GM12878 (cell line): ENCODE measurements around the gene COX6B1. TPM values are rescaled to one million over a fixed set of nuclear protein-coding genes. Genes with fewer than 3 reads are reported as not detected.
A peak's percentile ranks its signal among the peaks of the same experiment; 100 is the strongest.

ENCODE experiments used
- CREM ChIP-seq: IDR thresholded peaks from 2 replicates; pipeline ENCODE4 v1.6.1; 2014; ENCODE audit warnings: antibody characterized with exemption, low read depth
- E2F4 ChIP-seq: IDR thresholded peaks from 2 replicates; pipeline ENCODE4 v1.6.1; 2012; ENCODE audit warnings: low read depth, low read length, improper control_type of control experiment
- LARP7 ChIP-seq: fragments of 450-650 bp; IDR thresholded peaks from 2 replicates; pipeline ENCODE4 v1.6.1; 2017; ENCODE audit warnings: mild to moderate bottlenecking
- MEF2A ChIP-seq: IDR thresholded peaks from 2 replicates; pipeline ENCODE4 v1.6.1; 2011; ENCODE audit warnings: low read depth, mild to moderate bottlenecking, low read length, moderate library complexity; ENCODE audit not compliant: insufficient read depth
- MXI1 ChIP-seq: fragments of 150-350 bp; IDR thresholded peaks from 2 replicates; pipeline ENCODE4 v1.6.1; 2011; ENCODE audit warnings: low read depth, mild to moderate bottlenecking, inconsistent platforms, low read length, improper control_type of control experiment
- NBN ChIP-seq: fragments of 450-650 bp; IDR thresholded peaks from 2 replicates; pipeline ENCODE4 v1.6.1; 2016
- NFYA ChIP-seq: IDR thresholded peaks from 2 replicates; pipeline ENCODE4 v1.6.1; 2011; ENCODE audit warnings: low read depth, mild to moderate bottlenecking, low read length, improper control_type of control experiment, borderline replicate concordance
- POLR2AphosphoS2 ChIP-seq: IDR thresholded peaks from 2 replicates; pipeline ENCODE4 v1.6.1; 2011; ENCODE audit warnings: low read depth, mild to moderate bottlenecking, low read length, improper control_type of control experiment, moderate library complexity
- POLR2AphosphoS5 ChIP-seq: IDR thresholded peaks from 2 replicates; pipeline ENCODE4 v1.6.1; 2011; ENCODE audit warnings: mild to moderate bottlenecking, low read length, inconsistent platforms
- RB1 ChIP-seq: fragments of 450-650 bp; formaldehyde crosslinking; IDR thresholded peaks from 2 replicates; pipeline ENCODE4 v1.6.1; 2017; ENCODE audit warnings: mild to moderate bottlenecking, borderline replicate concordance
- TAF1 ChIP-seq: IDR thresholded peaks from 2 replicates; pipeline ENCODE4 v1.6.1; 2011; ENCODE audit warnings: mild to moderate bottlenecking, low read depth, low read length, borderline replicate concordance
- polyA plus RNA-seq, 11 experiments: library from polyadenylated mRNA; depleted of rRNA in 4 of 11; unstranded in 6 of 11; stranded (reverse) in 5 of 11; fragments of >200 nt; fragmentation: Nextera tagmentation in 4 of 11; fragmentation: Illumina TruSeq in 1 of 11; extraction: Ambion mirVana in 4 of 11; extraction: Trizol in 1 of 11; gene quantifications; 1 replicate in 1 of 11; 2 replicates in 10 of 11; pipeline versions ENCODE4 v1.2.1 to v1.2.3, GENCODE V29; 2011 to 2016; ENCODE audit warnings: inconsistent platforms in 2 of 11, missing spikeins in 2 of 11, low read depth in 1 of 11
- total RNA-seq, 4 experiments: library from RNA; depleted of rRNA in 3 of 4; stranded (reverse); fragments of >200 nt in 3 of 4; fragmentation: Illumina TruSeq in 1 of 4; extraction: Trizol in 1 of 4; gene quantifications; 2 replicates each; pipeline versions ENCODE4 v1.2.1 to v1.2.3, GENCODE V29; 2013 to 2021
- TF ChIP-seq, protein P1 (sequence below): fragments of 450-650 bp; formaldehyde crosslinking; IDR thresholded peaks from 2 replicates; pipeline ENCODE4 v1.4.0; 2020; ENCODE audit warnings: mild to moderate bottlenecking, moderate library complexity

Gene COX6B1
- total and polyA plus RNA-seq, 10 of the 15 experiments (the other 5 are each of a cell fraction or from before 2014, with no cell fraction given): 500 to 1,700 (median 862) TPM

- TF ChIP-seq MXI1 (peak; percentile 90), NFYA (no peak), RB1 (peak; percentile 99), TAF1 (peak; percentile 63; the same call in 1 of the 2 replicates), E2F4 (peak; percentile 77), MEF2A (no peak), LARP7 (peak; percentile 78), POLR2AphosphoS2 (0 out of 2 replicates have a peak, but pooled peaks have one; percentile 38), POLR2AphosphoS5 (peak; percentile 75), CREM (peak; percentile 100), NBN (peak; percentile 100)
- TF ChIP-seq, protein P1, sequence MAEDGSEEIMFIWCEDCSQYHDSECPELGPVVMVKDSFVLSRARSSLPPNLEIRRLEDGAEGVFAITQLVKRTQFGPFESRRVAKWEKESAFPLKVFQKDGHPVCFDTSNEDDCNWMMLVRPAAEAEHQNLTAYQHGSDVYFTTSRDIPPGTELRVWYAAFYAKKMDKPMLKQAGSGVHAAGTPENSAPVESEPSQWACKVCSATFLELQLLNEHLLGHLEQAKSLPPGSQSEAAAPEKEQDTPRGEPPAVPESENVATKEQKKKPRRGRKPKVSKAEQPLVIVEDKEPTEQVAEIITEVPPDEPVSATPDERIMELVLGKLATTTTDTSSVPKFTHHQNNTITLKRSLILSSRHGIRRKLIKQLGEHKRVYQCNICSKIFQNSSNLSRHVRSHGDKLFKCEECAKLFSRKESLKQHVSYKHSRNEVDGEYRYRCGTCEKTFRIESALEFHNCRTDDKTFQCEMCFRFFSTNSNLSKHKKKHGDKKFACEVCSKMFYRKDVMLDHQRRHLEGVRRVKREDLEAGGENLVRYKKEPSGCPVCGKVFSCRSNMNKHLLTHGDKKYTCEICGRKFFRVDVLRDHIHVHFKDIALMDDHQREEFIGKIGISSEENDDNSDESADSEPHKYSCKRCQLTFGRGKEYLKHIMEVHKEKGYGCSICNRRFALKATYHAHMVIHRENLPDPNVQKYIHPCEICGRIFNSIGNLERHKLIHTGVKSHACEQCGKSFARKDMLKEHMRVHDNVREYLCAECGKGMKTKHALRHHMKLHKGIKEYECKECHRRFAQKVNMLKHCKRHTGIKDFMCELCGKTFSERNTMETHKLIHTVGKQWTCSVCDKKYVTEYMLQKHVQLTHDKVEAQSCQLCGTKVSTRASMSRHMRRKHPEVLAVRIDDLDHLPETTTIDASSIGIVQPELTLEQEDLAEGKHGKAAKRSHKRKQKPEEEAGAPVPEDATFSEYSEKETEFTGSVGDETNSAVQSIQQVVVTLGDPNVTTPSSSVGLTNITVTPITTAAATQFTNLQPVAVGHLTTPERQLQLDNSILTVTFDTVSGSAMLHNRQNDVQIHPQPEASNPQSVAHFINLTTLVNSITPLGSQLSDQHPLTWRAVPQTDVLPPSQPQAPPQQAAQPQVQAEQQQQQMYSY (CRISPR knock-in tag): peak; percentile 89; the same call in 1 of the 2 replicates
- TF ChIP-seq, all 136 proteins: peak for 47
Observed at GRCh38 chr19:35612559-35613321, 35.4 kb upstream of the COX6B1 start, which contains the start of gene HAUS5 (continued).
